Smooth muscle cell (in vitro differentiated cells): ENCODE results near the gene PARD3B. TPM values are rescaled to one million over a fixed set of nuclear protein-coding genes. Genes with fewer than 3 reads are reported as not detected.

ENCODE experiments used
- DNase-seq: peaks from one replicate; lab custom pipeline; 2025; ENCODE audit not compliant: unreplicated experiment; lab: John Stamatoyannopoulos, UW
- H2AFZ ChIP-seq: fragments of 200-600 bp; sonication (generic); 2 replicates; pipeline ENCODE4 v1.6.0; 2016; ENCODE audit warnings: antibody characterized with exemption, low read depth, mild to moderate bottlenecking
- H3F3A ChIP-seq: fragments of 200-600 bp; sonication (generic); 2 replicates; pipeline ENCODE4 v1.6.0; 2017; ENCODE audit warnings: antibody characterized with exemption, low read depth
- H3K27ac ChIP-seq: fragments of 200-600 bp; sonication (generic); 2 replicates; pipeline ENCODE4 v1.5.1; 2016; ENCODE audit warnings: low read depth, mild to moderate bottlenecking
- H3K27me3 ChIP-seq: fragments of 200-600 bp; sonication (generic); 2 replicates; pipeline ENCODE4 v1.6.1; 2016; ENCODE audit warnings: low read depth, mild to moderate bottlenecking
- H3K36me3 ChIP-seq: fragments of 200-600 bp; sonication (generic); 2 replicates; pipeline ENCODE4 v1.5.1; 2016; ENCODE audit warnings: low read depth
- H3K4me1 ChIP-seq: fragments of 200-600 bp; sonication (generic); 2 replicates; pipeline ENCODE4 v1.5.1; 2016; ENCODE audit warnings: low read depth
- H3K4me2 ChIP-seq: fragments of 200-600 bp; sonication (generic); 2 replicates; pipeline ENCODE4 v1.6.0; 2016; ENCODE audit warnings: mild to moderate bottlenecking
- H3K4me3 ChIP-seq: fragments of 200-600 bp; sonication (generic); 2 replicates; pipeline ENCODE4 v1.5.1; 2016; ENCODE audit warnings: mild to moderate bottlenecking
- H3K79me2 ChIP-seq: fragments of 200-600 bp; sonication (generic); 2 replicates; pipeline ENCODE4 v1.6.0; 2016; ENCODE audit warnings: low read depth, mild to moderate bottlenecking
- H3K9ac ChIP-seq: fragments of 200-600 bp; sonication (generic); 2 replicates; pipeline ENCODE4 v1.6.0; 2016; ENCODE audit warnings: low read depth
- H3K9me3 ChIP-seq: fragments of 200-600 bp; sonication (generic); replicated peaks from 2 replicates; pipeline ENCODE4 v1.5.1; 2016; ENCODE audit warnings: low read depth
- H4K20me1 ChIP-seq: fragments of 200-600 bp; sonication (generic); 2 replicates; pipeline ENCODE4 v1.6.0; 2016; ENCODE audit warnings: low read depth
- WGBS: methylation state at CpG from one replicate; pipeline ENCODE4 v1.1.7; 2016; ENCODE audit warnings: low lambda C conversion rate; 5-methylcytosine and 5-hydroxymethylcytosine counted together
- polyA plus RNA-seq: library from polyadenylated mRNA; unstranded; fragments of >200 nt; fragmentation: Nextera tagmentation; extraction: Ambion mirVana; gene quantifications from 2 replicates; pipeline ENCODE4 v1.2.1, GENCODE V29; 2016
- total RNA-seq: library from RNA; depleted of rRNA; stranded (reverse); fragments of >200 nt; gene quantifications from 2 replicates; pipeline ENCODE4 v1.2.3, GENCODE V29; 2014
- TF ChIP-seq, protein P1 (sequence below): fragments of 200-600 bp; sonication (generic); IDR thresholded peaks from 2 replicates; pipeline ENCODE4 v1.5.1; 2017; ENCODE audit warnings: borderline replicate concordance, mild to moderate bottlenecking, antibody characterized with exemption; ENCODE audit not compliant: insufficient read depth, poor library complexity, severe bottlenecking

Gene PARD3B
- total and polyA plus RNA-seq, 2 experiments from 2014 or later, result 3.3 to 12.2 TPM

- 88% methylated on average over 1 of the region's 1 CpG for WGBS
- Histone ChIP-seq H3F3A (no peaks in the 10 kb centered on the region), H4K20me1 (no peaks in the 10 kb centered on the region), H3K27me3 (no peaks in the 10 kb centered on the region), H3K9ac (no peak overlapping the region), H3K36me3 (peaks cover 8% of the 10 kb centered on the region), H3K4me1 (peaks cover 20% of the 10 kb centered on the region), H3K4me2 (no peak overlapping the region), H3K79me2 (no peaks in the 10 kb centered on the region), H3K27ac (no peak overlapping the region), H3K4me3 (no peak overlapping the region), H2AFZ (no peak overlapping the region), H3K9me3 (no peaks in the 10 kb centered on the region)
- TF ChIP-seq, protein P1, sequence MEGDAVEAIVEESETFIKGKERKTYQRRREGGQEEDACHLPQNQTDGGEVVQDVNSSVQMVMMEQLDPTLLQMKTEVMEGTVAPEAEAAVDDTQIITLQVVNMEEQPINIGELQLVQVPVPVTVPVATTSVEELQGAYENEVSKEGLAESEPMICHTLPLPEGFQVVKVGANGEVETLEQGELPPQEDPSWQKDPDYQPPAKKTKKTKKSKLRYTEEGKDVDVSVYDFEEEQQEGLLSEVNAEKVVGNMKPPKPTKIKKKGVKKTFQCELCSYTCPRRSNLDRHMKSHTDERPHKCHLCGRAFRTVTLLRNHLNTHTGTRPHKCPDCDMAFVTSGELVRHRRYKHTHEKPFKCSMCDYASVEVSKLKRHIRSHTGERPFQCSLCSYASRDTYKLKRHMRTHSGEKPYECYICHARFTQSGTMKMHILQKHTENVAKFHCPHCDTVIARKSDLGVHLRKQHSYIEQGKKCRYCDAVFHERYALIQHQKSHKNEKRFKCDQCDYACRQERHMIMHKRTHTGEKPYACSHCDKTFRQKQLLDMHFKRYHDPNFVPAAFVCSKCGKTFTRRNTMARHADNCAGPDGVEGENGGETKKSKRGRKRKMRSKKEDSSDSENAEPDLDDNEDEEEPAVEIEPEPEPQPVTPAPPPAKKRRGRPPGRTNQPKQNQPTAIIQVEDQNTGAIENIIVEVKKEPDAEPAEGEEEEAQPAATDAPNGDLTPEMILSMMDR, result no peak
- DNase-seq, result no peak
Measured at GRCh38 chr2:205047273-205047839, 502.1 kb downstream of the PARD3B start.

DNA sequence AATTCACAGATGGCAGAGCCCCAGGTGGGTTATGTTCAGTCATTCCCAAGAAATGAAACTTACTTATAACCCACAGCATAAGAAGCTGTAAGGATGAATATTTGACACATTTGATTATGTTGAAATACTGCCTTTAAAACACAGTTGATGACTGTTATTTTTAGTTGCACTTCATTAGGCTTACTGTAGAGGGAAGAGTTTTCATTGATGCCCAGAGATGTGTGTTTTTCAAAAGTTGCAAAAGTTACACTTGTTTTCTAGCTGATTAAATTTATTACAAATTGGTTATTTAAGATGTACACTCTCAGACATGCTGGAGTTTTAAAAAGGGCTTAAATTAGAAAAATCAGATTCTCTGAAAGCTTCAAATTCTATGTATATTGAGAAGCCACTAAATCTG, 506.1 kb downstream of the PARD3B start:
- Histone ChIP-seq H3K4me1 (peaks cover 15% of the 10 kb centered on the region), H3F3A (peaks cover 4% of the 10 kb centered on the region), H3K9me3 (no peaks in the 10 kb centered on the region), H3K27ac (no peak overlapping the region), H2AFZ (no peak overlapping the region), H3K79me2 (no peaks in the 10 kb centered on the region), H3K4me3 (no peak overlapping the region), H4K20me1 (no peaks in the 10 kb centered on the region), H3K36me3 (peaks cover 8% of the 10 kb centered on the region), H3K27me3 (no peaks in the 10 kb centered on the region), H3K9ac (no peak overlapping the region), H3K4me2 (no peak overlapping the region)
- TF ChIP-seq, protein P1, result peak; percentile 23
- no peak for DNase-seq

GRCh38 chr2:205052781-205053180, 507.5 kb downstream of the PARD3B start:
- Histone ChIP-seq H3K4me2 (no peak overlapping the region), H3K27ac (no peak overlapping the region), H3K27me3 (no peaks in the 10 kb centered on the region), H3K4me1 (peaks cover 2% of the 10 kb centered on the region), H3F3A (peaks cover 4% of the 10 kb centered on the region), H3K36me3 (peaks cover 8% of the 10 kb centered on the region), H3K79me2 (no peaks in the 10 kb centered on the region), H3K9me3 (no peaks in the 10 kb centered on the region), H3K9ac (no peak overlapping the region), H4K20me1 (no peaks in the 10 kb centered on the region), H3K4me3 (no peak overlapping the region), H2AFZ (no peak overlapping the region)
- 76% methylated on average over 2 of the region's 2 CpGs for WGBS
- DNase-seq, result no peak
- TF ChIP-seq, protein P1, result no peak

- H3K4me3 ChIP-seq, result no peak overlapping the region
- no peak for DNase-seq
- TF ChIP-seq, protein P1, result no peak
- no peak overlapping the region for H3K9ac ChIP-seq
- peaks cover 4% of the 10 kb centered on the region for H3F3A ChIP-seq
- no peak overlapping the region for H3K27ac ChIP-seq
- no peaks in the 10 kb centered on the region for H3K27me3 ChIP-seq
- no peaks in the 10 kb centered on the region for H4K20me1 ChIP-seq
- WGBS, result 26% methylated on average over 4 of the region's 4 CpGs
- H2AFZ ChIP-seq, result no peak overlapping the region
- peaks cover 2% of the 10 kb centered on the region for H3K36me3 ChIP-seq
- H3K4me2 ChIP-seq, result peak overlapping the region; percentile 63
- no peaks in the 10 kb centered on the region for H3K79me2 ChIP-seq
- H3K4me1 ChIP-seq, result no peaks in the 10 kb centered on the region
- no peaks in the 10 kb centered on the region for H3K9me3 ChIP-seq
Measured at GRCh38 chr2:205053827-205054410, 508.6 kb downstream of the PARD3B start.
